Measurements from ENCODE around the gene DNM3. TPM values are rescaled to one million over a fixed set of nuclear protein-coding genes. Genes with fewer than 3 reads are reported as not detected.

Gene DNM3
- total and polyA plus RNA-seq, 2 experiments from 2014 or later = 5.2 to 12.2 TPM

- H3F3A ChIP-seq (replicated peaks; ENCODE audit: low read depth) = no peaks in the 10 kb centered on the region
- no peaks in the 10 kb centered on the region for H3K27me3 ChIP-seq (ENCODE audit: insufficient read depth)
- no peak overlapping the region for H2AFZ ChIP-seq
- Mint-ChIP-seq H3K27me3 (ENCODE audit: insufficient read depth, low read depth, poor library complexity) (peaks cover 5% of the 10 kb centered on the region), H3K9me3 (no peaks in the 10 kb centered on the region), H3K4me3 (no peak overlapping the region), H3K4me1 (no peaks in the 10 kb centered on the region), H3K36me3 (ENCODE audit: low read depth) (no peaks in the 10 kb centered on the region), H3K27ac (no peak overlapping the region)
- no peak overlapping the region for H3K27ac ChIP-seq (ENCODE audit: low read depth)
- no peaks in the 10 kb centered on the region for H3K9me2 ChIP-seq (ENCODE audit: insufficient read depth)
- ATAC-seq (no peak), DNase-seq (ENCODE audit: low spot score) (no peak)
- no peaks in the 10 kb centered on the region for H3K36me3 ChIP-seq (ENCODE audit: insufficient read depth)
- no peaks in the 10 kb centered on the region for H3K4me1 ChIP-seq (ENCODE audit: insufficient read depth)
- no peak for TF ChIP-seq ZNF331 (CRISPR knock-in tag; IDR thresholded peaks at IDR 0.05; ENCODE audit: low read depth)
- TF ChIP-seq NANOG (IDR thresholded peaks at IDR 0.05; ENCODE audit: borderline replicate concordance) = no peak
- TF ChIP-seq EZH2phosphoT487 (IDR thresholded peaks at IDR 0.05; ENCODE audit: unreplicated experiment) = no peak
- TF ChIP-seq, protein P1, sequence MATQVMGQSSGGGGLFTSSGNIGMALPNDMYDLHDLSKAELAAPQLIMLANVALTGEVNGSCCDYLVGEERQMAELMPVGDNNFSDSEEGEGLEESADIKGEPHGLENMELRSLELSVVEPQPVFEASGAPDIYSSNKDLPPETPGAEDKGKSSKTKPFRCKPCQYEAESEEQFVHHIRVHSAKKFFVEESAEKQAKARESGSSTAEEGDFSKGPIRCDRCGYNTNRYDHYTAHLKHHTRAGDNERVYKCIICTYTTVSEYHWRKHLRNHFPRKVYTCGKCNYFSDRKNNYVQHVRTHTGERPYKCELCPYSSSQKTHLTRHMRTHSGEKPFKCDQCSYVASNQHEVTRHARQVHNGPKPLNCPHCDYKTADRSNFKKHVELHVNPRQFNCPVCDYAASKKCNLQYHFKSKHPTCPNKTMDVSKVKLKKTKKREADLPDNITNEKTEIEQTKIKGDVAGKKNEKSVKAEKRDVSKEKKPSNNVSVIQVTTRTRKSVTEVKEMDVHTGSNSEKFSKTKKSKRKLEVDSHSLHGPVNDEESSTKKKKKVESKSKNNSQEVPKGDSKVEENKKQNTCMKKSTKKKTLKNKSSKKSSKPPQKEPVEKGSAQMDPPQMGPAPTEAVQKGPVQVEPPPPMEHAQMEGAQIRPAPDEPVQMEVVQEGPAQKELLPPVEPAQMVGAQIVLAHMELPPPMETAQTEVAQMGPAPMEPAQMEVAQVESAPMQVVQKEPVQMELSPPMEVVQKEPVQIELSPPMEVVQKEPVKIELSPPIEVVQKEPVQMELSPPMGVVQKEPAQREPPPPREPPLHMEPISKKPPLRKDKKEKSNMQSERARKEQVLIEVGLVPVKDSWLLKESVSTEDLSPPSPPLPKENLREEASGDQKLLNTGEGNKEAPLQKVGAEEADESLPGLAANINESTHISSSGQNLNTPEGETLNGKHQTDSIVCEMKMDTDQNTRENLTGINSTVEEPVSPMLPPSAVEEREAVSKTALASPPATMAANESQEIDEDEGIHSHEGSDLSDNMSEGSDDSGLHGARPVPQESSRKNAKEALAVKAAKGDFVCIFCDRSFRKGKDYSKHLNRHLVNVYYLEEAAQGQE (IDR thresholded peaks at IDR 0.05; ENCODE audit: unreplicated experiment) = no peak
- no peak for TF ChIP-seq POLR2AphosphoS5 (IDR thresholded peaks at IDR 0.05; ENCODE audit: low read depth)
- TF ChIP-seq STAT1 (IDR thresholded peaks at IDR 0.05; ENCODE audit: unreplicated experiment) = no peak
- TF ChIP-seq CREB1 (CRISPR knock-in tag; IDR thresholded peaks at IDR 0.05; ENCODE audit: low read depth) = no peak
- no peak for TF ChIP-seq ZNF114 (CRISPR knock-in tag; IDR thresholded peaks at IDR 0.05)
- TF ChIP-seq JUNB (IDR thresholded peaks at IDR 0.05; ENCODE audit: unreplicated experiment) = no peak
- TF ChIP-seq CTCF (conservative IDR thresholded peaks at IDR 0.05; ENCODE audit: low read depth in 2 of 2) = no peak
- no peak for TF ChIP-seq EZH2 (IDR thresholded peaks at IDR 0.05; ENCODE audit: low read depth, unreplicated experiment)
- no peak for TF ChIP-seq ETS1 (IDR thresholded peaks at IDR 0.05)
- TF ChIP-seq ZNF462 (CRISPR knock-in tag; IDR thresholded peaks at IDR 0.05) = no peak
- no peak overlapping the region for H3K4me3 ChIP-seq
- no peak overlapping the region for H3K4me2 ChIP-seq
- no peaks in the 10 kb centered on the region for H4K20me1 ChIP-seq (replicated peaks; ENCODE audit: insufficient read depth)
- no peaks in the 10 kb centered on the region for H3K79me2 ChIP-seq (replicated peaks; ENCODE audit: insufficient read depth)
These were observed 19.4 kb downstream of the DNM3 start for GRCh38 chr1:171860696-171861095.
